Raji (cell line): ENCODE data around the gene CLN5.
A peak's percentile ranks its signal among the peaks of the same experiment; 100 is the strongest.

Experiments
- POLR2A ChIP-seq: IDR thresholded peaks from 2 replicates; pipeline ENCODE4 v1.6.1; 2011; ENCODE audit warnings: low read depth, low read length, control low read depth; ENCODE audit not compliant: insufficient read depth

The CLN5 gene

GRCh38 chr13:77001963-77002587, 10.2 kb downstream of the CLN5 start:
- TF ChIP-seq POLR2A: no peak

- TF ChIP-seq POLR2A: no peak
These were observed 10.8 kb downstream of the CLN5 start for GRCh38 chr13:77002590-77003190.

- TF ChIP-seq POLR2A: no peak
These were observed 17.1 kb downstream of the CLN5 start for GRCh38 chr13:77009011-77009410.

GRCh38 chr13:77013853-77014542, 22.1 kb downstream of the CLN5 start:
- TF ChIP-seq POLR2A: no peak

GRCh38 chr13:77014906-77015685, 23.2 kb downstream of the CLN5 start:
- no peak for TF ChIP-seq POLR2A

GRCh38 chr13:77016251-77016812, 24.5 kb downstream of the CLN5 start:
- no peak for TF ChIP-seq POLR2A

- TF ChIP-seq POLR2A: no peak
These were observed 25.2 kb downstream of the CLN5 start for GRCh38 chr13:77016888-77017623.

GRCh38 chr13:77019756-77020155, 27.9 kb downstream of the CLN5 start:
- TF ChIP-seq POLR2A: no peak

GRCh38 chr13:77022341-77022740, 30.5 kb downstream of the CLN5 start:
- TF ChIP-seq POLR2A: no peak

GRCh38 chr13:77026255-77026860, 34.5 kb downstream of the CLN5 start:
- TF ChIP-seq POLR2A: peak; percentile 21; the same call in 1 of the 2 replicates

GRCh38 chr13:77026861-77027621, 35.2 kb downstream of the CLN5 start, which contains the start of gene FBXL3:
FBXL3 (minus strand) TSS chr13:77027159; CDS start chr13:77021860, 5,299 bp downstream.
- TF ChIP-seq POLR2A: peak; percentile 83

GRCh38 chr13:77028202-77028601, 36.3 kb downstream of the CLN5 start:
- TF ChIP-seq POLR2A: no peak

- no peak for TF ChIP-seq POLR2A
These were observed 37.6 kb downstream of the CLN5 start for GRCh38 chr13:77029436-77029835.
